Endothelial cell of umbilical vein (primary cell): ENCODE measurements around the gene SCYGR4. TPM values are rescaled to one million over a fixed set of nuclear protein-coding genes. Genes with fewer than 3 reads are reported as not detected.

ENCODE experiments used
- BruUV-seq: library from RNA; stranded (reverse); fragments of 400-500 nt; replicated peaks from 2 replicates; lab custom pipeline; 2021; lab: Mats Ljungman, UMichigan
- CTCF ChIA-PET: fragments of 300-600, 350-600 bp; sonication (Branson Sonifier 250); formaldehyde crosslinking; loops from one replicate; lab custom pipeline; 2021; ENCODE audit warnings: antibody characterized with exemption, inconsistent platforms; lab: Charles Lee
- POLR2A ChIA-PET: fragments of 300-600, 350-600 bp; sonication (Branson Sonifier 250); formaldehyde crosslinking; loops from one replicate; lab custom pipeline; 2021; ENCODE audit warnings: antibody characterized with exemption, inconsistent platforms; lab: Charles Lee
- DNase-seq: peaks from one replicate; pipeline ENCODE4 v3.0.0-alpha.2; 2011; ENCODE audit warnings: low read depth, low spot score
- FAIRE-seq: peaks from 2 replicates; lab custom pipeline; 2011; peaks lifted over from hg19 to GRCh38; lab: Jason Lieb, UNC
- H2AFZ ChIP-seq: 2 replicates; pipeline ENCODE4 v1.6.0; 2012; ENCODE audit warnings: low read depth, low read length, control low read depth, inconsistent platforms
- H3K27ac ChIP-seq: 2 replicates; pipeline ENCODE4 v1.5.1; 2011; ENCODE audit warnings: low read depth, mild to moderate bottlenecking, control low read depth, low read length, moderate library complexity; ENCODE audit not compliant: insufficient read depth
- H3K27me3 ChIP-seq, 2 experiments: 2 replicates each; pipeline versions ENCODE4 v1.6.0 to v1.6.1; 2011; ENCODE audit warnings: low read length in 2 of 2, mixed read lengths in 1 of 2; ENCODE audit not compliant: control insufficient read depth in 2 of 2, insufficient read depth in 2 of 2
- H3K36me3 ChIP-seq, 2 experiments: 2 replicates in 1 of 2; 3 replicates in 1 of 2; pipeline ENCODE4 v1.5.1; 2011; ENCODE audit warnings: low read length in 2 of 2, mild to moderate bottlenecking in 1 of 2, moderate library complexity in 1 of 2; ENCODE audit not compliant: control insufficient read depth in 2 of 2, insufficient read depth in 2 of 2; ENCODE audit errors: extremely low read depth in 1 of 2
- H3K4me1 ChIP-seq: 3 replicates; pipeline ENCODE4 v1.5.1; 2011; ENCODE audit warnings: mild to moderate bottlenecking, low read length; ENCODE audit not compliant: control insufficient read depth, insufficient read depth; ENCODE audit errors: extremely low read depth
- H3K4me2 ChIP-seq: 2 replicates; pipeline ENCODE4 v1.6.1; 2011; ENCODE audit warnings: low read length, control low read depth, mixed read lengths; ENCODE audit not compliant: insufficient read depth
- H3K4me3 ChIP-seq, 3 experiments: fragments of 200-600 bp in 1 of 3; sonication (generic), shearing (Covaris generic) in 1 of 3; replicated peaks in 1 of 3; 2 replicates each; pipeline ENCODE4 v1.5.1; 2011 to 2016; ENCODE audit warnings: control low read depth in 3 of 3, low read length in 3 of 3, mild to moderate bottlenecking in 2 of 3, inconsistent platforms in 1 of 3, low read depth in 1 of 3, moderate library complexity in 1 of 3; ENCODE audit not compliant: insufficient read depth in 1 of 3
- H3K79me2 ChIP-seq: 2 replicates; pipeline ENCODE4 v1.6.0; 2012; ENCODE audit warnings: low read length, inconsistent platforms; ENCODE audit not compliant: control insufficient read depth, insufficient read depth
- H3K9ac ChIP-seq: replicated peaks from 2 replicates; pipeline ENCODE3; 2011; ENCODE audit warnings: low read length, control low read depth; ENCODE audit not compliant: insufficient read depth; ENCODE audit errors: extremely low read depth
- H3K9me1 ChIP-seq: replicated peaks from 3 replicates; pipeline ENCODE4 v1.6.0; 2011; ENCODE audit warnings: mild to moderate bottlenecking, low read length; ENCODE audit not compliant: control insufficient read depth, insufficient read depth; ENCODE audit errors: extremely low read depth
- H3K9me3 ChIP-seq: replicated peaks from 2 replicates; pipeline ENCODE4 v1.5.1; 2012; ENCODE audit warnings: low read length, inconsistent platforms; ENCODE audit not compliant: control insufficient read depth, insufficient read depth
- H4K20me1 ChIP-seq: replicated peaks from 2 replicates; pipeline ENCODE3; 2011; ENCODE audit warnings: mild to moderate bottlenecking, low read length; ENCODE audit not compliant: control insufficient read depth, insufficient read depth; ENCODE audit errors: extremely low read depth
- CTCF ChIP-seq, 2 donors: IDR thresholded peaks; 1 replicate in 1 of 2; 2 replicates in 1 of 2; pipeline ENCODE4 v1.5.1; 2011; ENCODE audit warnings: low read length in 2 of 2, mild to moderate bottlenecking in 2 of 2, moderate library complexity in 2 of 2, control low read depth in 1 of 2, inconsistent platforms in 1 of 2, low read depth in 1 of 2; ENCODE audit not compliant: insufficient read depth in 1 of 2; ENCODE audit errors: extremely low read depth in 1 of 2
- EZH2 ChIP-seq: IDR thresholded peaks from 2 replicates; pipeline ENCODE4 v1.6.1; 2012; ENCODE audit warnings: borderline replicate concordance, low read depth, mild to moderate bottlenecking, moderate library complexity, low read length, inconsistent platforms; ENCODE audit not compliant: severe bottlenecking
- FOS ChIP-seq: IDR thresholded peaks from 2 replicates; pipeline ENCODE4 v1.6.1; 2011; ENCODE audit warnings: mild to moderate bottlenecking, low read length, moderate library complexity, borderline replicate concordance; ENCODE audit not compliant: insufficient read depth
- GATA2 ChIP-seq: IDR thresholded peaks from 2 replicates; pipeline ENCODE4 v1.7.0; 2011; ENCODE audit warnings: low read depth, mild to moderate bottlenecking, moderate library complexity, mixed read lengths, low read length; ENCODE audit not compliant: insufficient read length, insufficient read depth
- JUN ChIP-seq: IDR thresholded peaks from 2 replicates; pipeline ENCODE4 v1.6.1; 2011; ENCODE audit warnings: borderline replicate concordance, low read depth; ENCODE audit not compliant: insufficient read length, insufficient read depth
- MAX ChIP-seq: IDR thresholded peaks from 2 replicates; pipeline ENCODE4 v1.6.1; 2011; ENCODE audit not compliant: insufficient read depth, insufficient read length
- MYC ChIP-seq: IDR thresholded peaks from one replicate; pipeline ENCODE4 v1.6.1; 2011; ENCODE audit warnings: mild to moderate bottlenecking, low read depth, low read length
- POLR2A ChIP-seq: IDR thresholded peaks from 2 replicates; pipeline ENCODE4 v1.6.1; 2012; ENCODE audit warnings: low read depth, mild to moderate bottlenecking, control low read depth, low read length
- POLR2AphosphoS5 ChIP-seq: IDR thresholded peaks from 2 replicates; pipeline ENCODE4 v1.6.1; 2012; ENCODE audit warnings: low read depth, mild to moderate bottlenecking, control low read depth, low read length, moderate library complexity; ENCODE audit not compliant: insufficient read depth
- dilution Hi-C: fragments of 300-500 bp; cut with MboI; formaldehyde crosslinking; loops from one replicate; pipeline ENCODE4 v1.15.0; 2019; ENCODE audit warnings: low sequenced_read_pairs; ENCODE audit not compliant: extremely low pct_ligation_motif_present
- intact Hi-C: fragments of 100-400 bp; cut with micrococcal nuclease; formaldehyde crosslinking; loops from one replicate; pipeline ENCODE4 v1.10.0; 2022
- polyA plus RNA-seq, 4 experiments: library from polyadenylated mRNA; depleted of rRNA in 3 of 4; stranded (reverse) in 3 of 4; unstranded in 1 of 4; fragments of >200 nt; gene quantifications; 2 replicates each; pipeline versions ENCODE4 v1.2.1 to v1.2.3, GENCODE V29; 2011 to 2012; ENCODE audit warnings: missing spikeins in 1 of 4
- total RNA-seq: library from RNA; stranded (reverse); gene quantifications from 2 replicates; pipeline ENCODE4 v1.2.3, GENCODE V29; 2021

Gene SCYGR4
- total and polyA plus RNA-seq, 2 donors (not counting 3 experiments of a cell fraction or from before 2014, with no cell fraction given): not detected

GRCh38 chr2:227613272-227613660 is 4.0 kb upstream of the SCYGR4 start:
- no peaks in the 10 kb centered on the region for H4K20me1 ChIP-seq
- DNase-seq (no peak), FAIRE-seq (no peak)
- CTCF ChIA-PET: no interaction called here
- H3K9me1 ChIP-seq: no peaks in the 10 kb centered on the region
- BruUV-seq: no TSS peak
- H3K4me3 ChIP-seq: no peak overlapping the region
- H3K9me3 ChIP-seq: no peaks in the 10 kb centered on the region
- no peaks in the 10 kb centered on the region for H3K4me1 ChIP-seq
- no peak overlapping the region for H3K27ac ChIP-seq
- no peak overlapping the region for H2AFZ ChIP-seq
- H3K4me2 ChIP-seq: no peak overlapping the region
- H3K79me2 ChIP-seq: no peaks in the 10 kb centered on the region
- intact Hi-C loops: no loop called here
- dilution Hi-C loops: no loop called here
- POLR2A ChIA-PET: no interaction called here
- H3K36me3 ChIP-seq: no peaks in the 10 kb centered on the region
- H3K9ac ChIP-seq: no peak overlapping the region
- TF ChIP-seq POLR2AphosphoS5 (no peak), JUN (no peak), POLR2A (no peak), CTCF (IDR thresholded peaks at IDR 0.05; ENCODE audit: extremely low read depth in 1 of 2, insufficient read depth in 1 of 2, low read depth in 1 of 2, low read length in 2 of 2) (no peak), FOS (no peak), MYC (no peak), GATA2 (no peak), EZH2 (no peak), MAX (no peak)
- no peaks in the 10 kb centered on the region for H3K27me3 ChIP-seq
